GM12891 (cell line): ENCODE results near the gene MEGF10.

Experiments used
- PAX5 ChIP-seq: IDR thresholded peaks from 2 replicates; pipeline ENCODE4 v1.6.1; 2011; ENCODE audit warnings: low read length, moderate library complexity, mild to moderate bottlenecking; ENCODE audit not compliant: insufficient read depth, severe bottlenecking
- POLR2A ChIP-seq: IDR thresholded peaks from 2 replicates; pipeline ENCODE4 v1.6.1; 2011; ENCODE audit warnings: low read depth, low read length, control low read depth
- SPI1 ChIP-seq: IDR thresholded peaks from 2 replicates; pipeline ENCODE4 v1.6.1; 2011; ENCODE audit warnings: low read depth, low read length, control low read depth
- TAF1 ChIP-seq: IDR thresholded peaks from 2 replicates; pipeline ENCODE4 v1.6.1; 2011; ENCODE audit warnings: low read depth, low read length, control low read depth

GRCh38 chr5:127353796-127354195 is 63.2 kb downstream of the MEGF10 start:
- TF ChIP-seq TAF1 (no peak), POLR2A (no peak), PAX5 (no peak), SPI1 (no peak)
